NCI-H774 (cell line): ENCODE data around the gene LRRC7.
"Not testable (repeated sequence)": the region's sequence is repeated elsewhere in the genome, so short reads cannot be mapped to it uniquely, and the experiment has no call there.

Experiments
- DNase-seq: peaks from one replicate; lab custom pipeline; 2025; lab: John Stamatoyannopoulos, UW

Gene LRRC7

DNA sequence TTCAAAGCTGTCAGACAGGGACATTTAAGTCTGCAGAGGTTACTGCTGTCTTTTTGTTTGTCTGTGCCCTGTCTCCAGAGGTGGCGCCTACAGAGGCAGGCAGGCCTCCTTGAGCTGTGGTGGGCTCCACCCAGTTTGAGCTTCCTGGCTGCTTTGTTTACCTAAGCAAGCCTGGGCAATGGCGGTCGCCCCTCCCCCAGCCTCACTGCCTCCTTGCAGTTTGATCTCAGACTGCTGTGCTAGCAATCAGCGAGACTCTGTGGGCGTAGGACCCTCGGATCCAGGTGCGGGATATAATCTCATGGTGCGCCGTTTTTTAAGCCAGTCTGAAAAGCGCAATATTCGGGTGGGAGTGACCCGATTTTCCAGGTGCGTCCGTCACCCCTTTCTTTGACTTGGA lies 320.3 kb downstream of the LRRC7 start:
- not testable (repeated sequence) for DNase-seq

DNA sequence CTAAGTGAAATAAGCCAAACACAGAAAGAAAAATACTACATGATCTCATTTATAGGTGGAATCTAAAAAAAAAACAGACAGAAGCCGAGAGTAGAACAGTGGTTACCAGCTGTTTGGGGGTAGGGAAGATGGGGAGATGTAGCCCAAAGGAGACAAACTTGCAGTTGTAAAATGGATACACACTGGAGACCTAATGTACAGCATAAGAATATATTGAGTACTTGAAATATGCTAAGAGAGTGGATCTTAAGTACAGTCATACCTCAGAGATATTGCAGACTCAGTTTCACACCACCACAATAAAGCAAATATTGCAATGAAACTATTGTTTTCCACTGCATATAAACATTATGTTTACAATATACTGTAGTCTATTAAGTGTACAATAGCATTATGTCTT lies 320.9 kb downstream of the LRRC7 start:
- DNase-seq = no peak

DNA sequence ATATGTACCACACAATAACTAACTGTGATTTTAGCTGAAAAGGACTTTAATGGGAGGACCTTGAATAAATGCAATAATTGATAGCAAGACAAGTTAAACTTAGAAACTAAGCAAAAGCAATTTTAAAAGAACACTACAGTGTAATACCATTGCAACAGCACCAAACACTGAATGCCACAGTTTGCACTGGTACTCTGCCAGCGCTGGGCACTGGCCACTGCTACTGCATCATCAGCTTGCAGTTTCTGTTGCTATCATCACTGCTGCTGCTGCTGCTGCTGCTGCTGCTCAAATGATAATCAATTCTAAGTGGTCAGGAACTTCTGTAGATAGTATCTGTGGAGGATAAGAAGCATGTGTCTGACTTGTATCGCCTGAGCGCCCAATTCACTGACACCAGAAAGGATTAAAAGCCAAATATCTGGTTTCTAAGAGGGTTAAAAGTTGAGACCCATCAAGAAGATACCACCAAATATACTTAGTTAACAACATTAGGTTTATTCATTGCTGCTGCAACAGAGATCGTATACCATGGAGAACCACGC lies 330.8 kb downstream of the LRRC7 start:
- no peak for DNase-seq

DNA sequence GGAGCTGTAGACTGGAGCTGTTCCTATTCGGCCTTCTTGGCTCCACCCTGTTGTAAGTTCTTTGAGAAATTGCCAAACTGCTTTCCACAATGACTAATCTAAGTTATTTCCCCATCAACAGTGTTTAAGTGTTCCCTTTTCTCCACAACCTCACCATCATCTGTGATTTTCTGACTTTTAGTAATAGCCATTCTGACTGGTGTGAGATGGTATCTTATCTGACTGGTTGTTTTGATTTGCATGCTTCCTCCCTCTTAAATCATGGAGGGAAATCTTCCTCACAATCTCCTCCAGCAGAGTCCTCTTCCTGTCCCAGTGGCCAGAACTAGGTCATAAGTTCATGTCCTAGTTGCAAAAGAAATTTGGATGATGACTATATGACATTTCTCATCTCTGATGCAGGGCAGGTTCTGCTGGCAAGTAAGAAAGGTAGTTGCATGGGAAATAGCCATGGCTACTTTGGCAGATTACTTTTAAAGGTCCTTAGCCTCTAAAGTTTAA lies 343.6 kb downstream of the LRRC7 start:
- DNase-seq = no peak

DNA sequence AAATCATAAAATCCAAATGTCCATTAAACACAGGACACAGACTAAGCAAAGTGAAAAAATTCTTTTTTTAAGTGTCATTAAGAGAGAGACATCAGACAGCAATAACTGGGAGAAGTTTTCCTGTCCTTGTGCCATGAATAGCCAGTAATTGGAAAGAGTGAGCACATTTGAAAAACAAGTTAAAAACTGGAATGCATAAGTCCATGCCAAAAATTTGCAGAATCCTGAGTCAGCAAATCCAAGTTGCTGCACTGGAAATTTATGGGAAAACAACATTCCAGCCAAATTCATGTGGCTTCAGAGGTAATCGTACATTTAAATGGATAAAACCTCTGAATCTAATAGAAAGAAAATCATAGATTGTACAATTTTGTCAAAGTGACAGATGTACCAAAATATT lies 346.3 kb downstream of the LRRC7 start:
- DNase-seq = no peak

DNA sequence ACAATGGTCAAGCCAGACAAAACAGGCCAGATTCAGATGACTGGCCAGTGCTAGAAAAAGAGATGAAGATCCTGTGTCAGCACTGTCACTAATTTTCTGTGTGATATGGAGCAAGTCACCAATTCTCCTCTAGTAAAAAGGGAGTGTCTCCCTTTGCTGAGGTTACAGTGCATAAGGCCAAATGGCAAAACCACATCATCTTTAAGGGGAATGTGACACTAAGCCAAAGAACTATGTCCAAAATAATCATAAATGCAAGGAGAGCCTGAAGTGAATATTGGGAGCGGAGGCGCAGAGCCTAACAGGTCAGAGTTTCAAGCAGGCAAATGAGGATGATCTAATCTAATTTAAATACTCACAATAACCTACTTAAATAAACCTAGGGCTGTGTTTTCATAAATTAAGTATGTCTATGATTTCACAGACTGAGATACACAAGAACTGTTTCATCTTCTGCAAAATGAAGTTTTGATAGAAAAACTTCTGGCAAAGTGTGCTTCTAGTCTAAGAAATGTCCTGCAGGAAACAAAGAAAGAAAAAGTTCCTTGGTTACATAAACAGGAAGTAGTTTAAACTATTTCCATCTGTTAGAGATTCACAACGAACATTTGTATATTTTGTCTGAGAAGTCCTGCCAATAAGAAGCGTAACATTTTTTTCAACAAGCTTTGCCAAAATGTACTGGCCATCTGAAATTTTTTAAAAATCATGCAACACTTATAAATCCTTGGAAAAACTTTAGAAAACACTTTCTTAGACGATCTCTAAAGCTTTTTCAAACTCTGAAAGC lies 347.4 kb downstream of the LRRC7 start:
- DNase-seq = no peak

DNA sequence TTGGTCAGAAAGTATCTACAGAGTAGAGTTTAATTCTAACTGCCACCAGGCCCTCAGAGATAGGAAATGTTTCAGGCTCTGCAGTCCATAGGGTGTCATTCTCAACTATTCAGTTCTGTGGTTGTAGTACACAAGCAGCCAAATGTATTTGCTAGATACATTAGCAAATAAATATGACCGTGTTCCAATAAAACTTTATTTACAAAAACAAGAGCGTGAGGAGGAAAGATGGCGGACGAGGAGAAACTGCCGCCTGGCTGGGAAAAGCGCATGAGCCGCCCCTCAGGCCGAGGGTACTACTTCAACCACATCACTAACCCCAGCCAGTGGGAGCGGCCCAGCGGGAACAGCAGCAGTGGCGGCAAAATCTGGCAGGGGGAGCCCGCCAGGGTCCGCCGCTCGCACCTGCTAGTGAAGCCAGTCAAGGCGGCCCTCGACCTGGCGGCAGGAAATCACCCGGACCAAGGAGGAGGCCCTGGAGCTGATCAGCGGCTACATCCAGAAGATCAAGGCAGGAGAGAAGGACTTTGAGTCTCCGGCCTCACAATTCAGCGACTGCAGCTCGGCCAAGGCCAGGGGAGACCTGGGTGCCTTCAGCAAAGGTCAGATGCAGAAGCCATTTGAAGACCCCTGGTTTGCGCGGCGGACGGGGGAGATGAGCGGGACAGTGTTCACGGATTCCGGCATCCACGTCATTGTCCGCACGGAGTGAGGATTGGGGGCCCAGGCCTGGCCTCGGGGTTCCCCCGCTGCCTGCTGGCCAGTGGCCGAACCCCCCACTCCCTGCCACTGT lies 351.6 kb downstream of the LRRC7 start:
- DNase-seq = no peak

DNA sequence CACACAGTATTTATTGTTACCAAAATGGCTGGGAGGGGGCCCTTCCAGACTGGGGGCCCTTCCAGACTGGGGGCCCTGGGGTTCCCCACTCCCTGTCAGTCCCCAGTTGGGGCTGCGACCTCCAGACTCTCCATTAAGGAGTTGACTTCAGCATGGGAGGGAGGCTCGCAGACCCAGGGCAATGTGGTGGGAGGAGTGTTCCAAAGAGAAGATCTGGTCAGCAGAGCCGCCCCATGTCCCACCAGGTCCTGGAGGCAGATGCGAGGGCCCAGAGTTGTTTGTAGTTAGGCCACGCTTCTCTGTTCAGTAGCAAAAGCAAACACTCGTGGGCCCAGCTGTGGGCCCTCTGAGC lies 352.2 kb downstream of the LRRC7 start:
- no peak for DNase-seq

DNA sequence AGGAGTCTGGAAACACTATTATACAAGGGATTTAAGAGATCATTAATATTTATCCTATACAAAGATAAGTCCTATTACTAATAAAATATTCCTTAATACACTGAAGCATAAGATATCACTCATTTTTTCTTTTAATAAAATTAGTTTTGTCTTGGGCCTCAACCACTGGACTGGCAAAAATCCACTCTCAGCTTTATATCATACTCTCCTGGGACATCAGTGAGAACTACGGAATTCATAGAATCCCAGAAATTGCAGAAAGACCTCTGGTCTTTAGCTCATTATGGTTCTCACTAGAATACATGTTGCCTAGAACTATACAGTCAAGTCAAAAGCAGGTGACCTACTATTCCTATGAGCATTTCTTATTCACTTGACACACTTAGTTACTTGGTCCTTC lies 352.7 kb downstream of the LRRC7 start:
- no peak for DNase-seq

DNA sequence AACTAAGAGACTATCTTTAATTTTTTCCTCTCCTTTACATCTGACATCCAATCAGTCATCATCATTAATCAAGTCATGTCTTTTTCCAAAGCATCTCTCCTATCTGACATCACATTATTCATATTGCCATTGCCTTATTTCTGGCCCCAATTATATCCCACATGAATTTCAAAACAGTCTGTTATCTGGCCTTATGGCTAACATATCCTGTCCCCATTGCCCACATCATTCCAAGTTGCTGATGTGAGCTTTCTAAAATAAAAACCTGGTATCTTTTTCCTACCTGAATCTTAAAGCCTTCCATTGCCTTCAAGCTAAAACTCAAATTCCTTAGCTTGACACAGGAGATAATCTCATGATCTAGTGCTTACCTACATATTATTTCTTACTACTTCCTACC lies 353.8 kb downstream of the LRRC7 start:
- DNase-seq = no peak

DNA sequence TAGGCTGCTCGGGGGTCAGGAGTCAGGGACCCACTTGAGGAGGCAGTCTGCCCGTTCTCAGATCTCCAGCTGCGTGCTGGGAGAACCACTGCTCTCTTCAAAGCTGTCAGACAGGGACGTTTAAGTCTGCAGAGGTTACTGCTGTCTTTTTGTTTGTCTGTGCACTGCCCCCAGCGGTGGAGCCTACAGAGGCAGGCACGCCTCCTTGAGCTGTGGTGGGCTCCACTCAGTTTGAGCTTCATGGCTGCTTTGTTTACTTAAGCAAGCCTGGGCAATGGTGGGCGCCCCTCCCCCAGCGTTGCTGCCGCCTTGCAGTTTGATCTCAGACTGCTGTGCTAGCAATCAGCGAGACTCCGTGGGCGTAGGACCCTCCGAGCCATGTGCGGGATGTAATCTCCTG lies 360.5 kb downstream of the LRRC7 start:
- DNase-seq = not testable (repeated sequence)

DNA sequence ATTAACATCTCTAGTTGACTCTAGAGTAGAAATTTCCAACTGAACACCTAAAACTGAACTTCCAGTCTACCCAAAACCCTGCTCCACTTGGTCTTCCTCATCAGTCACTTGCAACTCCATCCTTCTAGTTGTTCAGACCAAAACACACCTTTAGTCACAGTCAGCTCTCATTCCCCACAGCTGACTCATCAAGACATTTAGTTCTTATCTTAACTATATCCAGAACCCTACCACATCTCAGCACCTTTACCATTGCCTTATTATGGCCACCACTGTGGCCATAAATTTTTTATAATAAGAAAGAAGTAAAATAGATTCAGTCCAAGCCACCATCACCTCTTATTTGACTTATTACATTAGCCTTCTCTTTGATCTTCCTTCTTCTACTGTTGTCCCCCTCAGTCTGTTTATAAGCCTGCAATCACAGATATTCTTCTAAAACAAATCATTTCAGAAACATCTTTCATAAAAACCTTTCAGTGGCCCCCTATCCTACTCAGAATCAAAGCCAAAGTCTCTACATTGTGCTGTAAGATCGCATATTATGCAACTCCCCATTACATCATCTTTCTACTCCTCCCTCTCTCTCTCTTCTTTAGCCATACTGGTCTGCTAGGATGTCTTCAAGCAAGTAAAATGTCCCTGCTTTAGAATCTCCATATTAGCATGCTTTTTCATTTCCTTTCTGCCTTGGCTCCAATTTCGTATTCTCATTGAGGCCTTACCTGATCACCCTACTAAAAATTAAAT lies 361.8 kb downstream of the LRRC7 start:
- no peak for DNase-seq

DNA sequence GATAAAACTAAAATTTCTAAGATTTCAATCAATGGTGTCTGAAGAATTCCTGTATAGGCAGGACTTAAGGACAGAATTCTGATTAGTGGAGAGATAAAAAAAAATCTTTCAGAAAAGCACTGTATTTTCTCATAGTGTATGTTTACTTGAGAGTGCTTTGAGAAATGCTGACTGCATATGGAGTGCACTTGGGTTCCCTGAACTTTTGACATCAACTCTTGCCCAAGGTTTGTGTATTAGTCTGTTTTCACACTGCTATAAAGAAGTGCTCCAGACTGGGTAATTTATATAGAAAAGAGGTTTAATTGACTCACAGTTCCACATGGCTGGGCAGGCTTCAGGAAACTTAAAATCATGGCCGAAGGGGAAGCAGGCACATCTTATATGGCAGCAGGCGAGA lies 362.7 kb downstream of the LRRC7 start:
- DNase-seq = no peak

DNA sequence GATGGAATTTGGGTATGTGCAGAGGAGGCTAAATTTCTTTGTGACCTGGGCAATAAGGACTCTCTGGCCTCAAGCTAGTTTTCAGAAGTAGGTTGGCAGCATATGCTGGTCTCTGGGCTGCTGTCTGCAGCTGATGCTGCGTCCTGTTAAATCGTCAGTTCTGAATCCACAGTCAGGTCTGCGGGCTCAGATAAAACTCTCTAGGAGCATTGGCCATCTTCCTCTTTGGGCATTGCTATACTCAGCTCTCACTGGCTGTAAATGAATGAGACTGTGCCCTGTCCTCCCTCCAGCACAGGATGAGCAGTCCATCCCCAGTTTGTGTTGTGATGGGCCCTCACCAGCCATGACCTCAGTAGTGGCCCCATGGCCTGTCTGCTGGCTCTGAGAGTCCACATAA lies 365.0 kb downstream of the LRRC7 start:
- DNase-seq = no peak

DNA sequence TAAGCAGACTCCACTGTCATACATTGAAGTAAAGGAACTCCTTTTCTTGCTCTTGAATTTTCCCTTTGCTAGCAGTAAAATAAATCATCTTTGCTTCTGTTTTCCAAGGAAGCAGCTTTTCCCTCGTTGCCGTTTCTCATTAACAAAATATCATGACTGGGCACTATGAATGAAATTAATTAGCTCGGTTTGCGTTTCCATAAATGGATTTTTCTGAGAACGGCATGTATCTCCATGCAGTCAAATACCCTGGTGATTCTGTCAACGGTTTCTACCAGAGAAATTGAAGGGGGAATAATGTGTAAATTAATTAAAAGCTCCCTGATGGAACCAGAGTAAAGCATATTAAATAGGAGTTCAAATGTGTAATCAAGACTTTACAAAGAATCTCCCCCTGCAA lies 372.5 kb downstream of the LRRC7 start:
- no peak for DNase-seq

DNA sequence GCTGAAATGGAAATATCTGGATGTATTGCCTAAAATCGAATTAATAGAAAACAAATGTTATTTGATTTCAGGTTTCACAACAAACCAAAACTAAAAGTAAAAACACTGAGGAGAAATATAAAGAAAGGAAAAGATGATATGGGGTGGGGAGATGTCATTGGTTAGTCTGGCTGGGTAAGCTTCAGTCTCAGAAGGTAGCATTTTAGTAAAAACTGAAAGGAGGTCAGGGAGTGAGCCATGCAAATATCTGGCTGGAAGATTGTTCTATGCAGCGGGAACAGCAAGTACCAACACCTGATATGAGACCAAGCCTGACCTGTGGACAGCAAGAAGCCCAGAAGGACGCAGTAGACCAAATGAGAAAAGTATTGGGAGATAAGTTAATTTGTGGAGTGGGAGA lies 373.1 kb downstream of the LRRC7 start:
- no peak for DNase-seq

DNA sequence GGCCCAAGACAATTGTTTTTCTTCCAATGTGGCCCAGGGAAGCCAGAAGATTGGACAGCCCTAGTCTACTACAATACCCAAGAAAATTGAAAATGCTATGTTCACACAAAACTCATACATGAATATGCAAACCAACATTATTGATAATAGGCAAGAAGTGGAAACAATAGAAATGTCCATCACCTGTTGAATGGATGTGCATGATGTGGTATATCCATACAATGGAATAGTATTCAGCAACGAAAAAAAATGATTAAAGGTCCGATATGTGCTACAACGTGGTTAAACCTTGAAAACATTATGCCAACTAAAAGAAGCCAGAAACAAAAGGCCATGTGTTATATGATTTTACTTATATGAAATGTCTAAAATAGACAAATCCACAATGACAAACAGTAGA lies 375.3 kb downstream of the LRRC7 start:
- no peak for DNase-seq

DNA sequence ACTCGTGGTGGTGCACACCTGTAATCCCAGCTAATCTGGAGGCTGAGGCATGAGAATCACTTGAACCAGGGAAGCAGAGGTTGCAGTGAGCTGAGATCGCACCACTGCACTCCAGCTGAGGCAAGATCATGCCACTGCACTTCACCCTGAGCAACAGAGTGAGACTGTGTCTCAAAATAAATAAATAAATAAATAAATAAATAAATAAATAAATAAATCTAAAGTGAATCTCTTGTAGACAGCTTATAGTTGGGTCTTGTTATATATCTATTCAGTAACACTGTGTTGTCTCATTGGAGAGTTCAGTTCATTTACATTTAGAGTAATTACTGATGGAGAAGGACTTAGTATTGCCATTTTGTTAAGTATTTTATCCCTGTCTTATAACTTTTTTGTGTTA lies 379.2 kb downstream of the LRRC7 start:
- no peak for DNase-seq

DNA sequence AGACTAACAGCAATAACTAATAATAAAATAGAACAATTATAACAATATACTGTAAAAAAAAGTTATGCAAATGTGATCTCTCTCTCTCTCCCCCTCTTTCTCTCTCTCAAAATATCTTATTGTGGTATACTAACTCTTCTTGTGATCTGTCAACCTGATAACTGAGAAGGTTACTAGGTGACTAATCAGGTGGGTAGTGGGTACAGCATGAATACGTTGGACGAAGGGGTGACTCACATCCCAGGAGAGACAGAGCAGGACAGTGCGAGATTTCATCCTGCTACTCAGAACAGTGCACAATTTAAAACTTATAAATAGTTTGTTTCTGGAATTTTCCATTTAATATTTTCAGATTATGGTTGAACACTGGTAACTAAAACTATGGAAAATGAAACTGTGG lies 380.1 kb downstream of the LRRC7 start:
- DNase-seq = no peak

DNA sequence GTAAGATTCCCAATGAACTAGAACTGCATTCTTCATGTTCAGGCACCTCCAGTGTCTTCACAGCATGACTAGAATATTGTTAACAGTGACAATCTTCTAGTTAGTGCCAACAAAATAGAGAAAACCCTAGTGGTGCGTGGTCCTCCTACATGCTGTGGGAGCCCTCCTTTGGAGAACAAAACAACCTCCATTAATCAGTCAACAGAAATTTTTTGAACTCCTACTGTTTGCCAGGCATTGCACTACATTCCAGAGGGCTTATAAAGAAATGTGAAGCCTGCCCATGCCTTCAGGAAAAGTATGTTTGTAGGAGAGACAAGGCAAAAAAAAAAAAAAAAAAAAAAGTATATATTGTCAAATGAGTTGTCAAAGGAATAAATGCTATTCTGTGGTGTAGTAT lies 385.0 kb downstream of the LRRC7 start:
- no peak for DNase-seq

DNA sequence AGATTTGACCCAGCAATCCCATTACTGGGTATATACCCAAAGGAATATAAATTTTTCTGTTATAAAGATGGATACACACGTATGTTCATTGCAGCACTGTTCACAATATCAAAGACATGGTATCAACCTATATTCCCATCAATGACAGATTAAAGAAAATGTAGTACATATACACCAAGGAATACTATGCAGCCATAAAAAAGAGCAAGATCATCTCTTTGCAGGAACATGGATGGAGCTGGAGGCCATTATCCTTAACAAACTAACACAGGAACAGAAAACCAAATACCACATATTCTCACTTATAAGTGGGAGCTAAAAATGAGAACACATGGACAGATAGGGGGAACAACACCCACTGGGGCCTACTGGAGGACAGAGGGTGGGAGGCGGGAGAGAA lies 394.7 kb downstream of the LRRC7 start:
- DNase-seq = not testable (repeated sequence)

DNA sequence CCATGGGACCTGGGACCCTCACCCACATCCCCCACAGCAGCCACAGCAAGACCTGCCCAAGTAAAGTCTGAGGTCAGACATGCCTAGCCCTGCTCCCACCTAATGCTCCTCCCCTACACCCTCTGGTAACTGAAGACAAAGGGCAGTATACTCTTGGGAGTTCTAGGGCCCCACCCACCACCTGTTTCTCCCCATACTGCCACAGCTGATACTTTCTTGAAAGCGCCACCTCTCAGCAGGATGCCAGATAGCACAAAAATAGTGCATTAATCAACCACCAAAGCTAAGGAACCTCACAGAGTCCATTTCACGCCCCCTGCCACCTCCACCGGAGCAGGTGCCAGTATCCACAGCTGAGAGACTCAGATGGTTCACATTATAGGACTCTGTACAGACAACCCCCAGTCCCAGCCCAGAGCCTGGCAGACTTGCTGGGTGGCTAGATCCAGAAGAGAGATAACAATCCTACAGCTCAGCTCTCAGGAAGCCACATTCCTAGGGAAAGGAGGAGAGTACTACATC lies 399.6 kb downstream of the LRRC7 start:
- no peak for DNase-seq
